ENCODE results near the gene TM7SF2. TPM values are rescaled to one million over a fixed set of nuclear protein-coding genes. Genes with fewer than 3 reads are reported as not detected.

Gene TM7SF2
- total RNA-seq, 1 experiment from 2014 or later = 74.8 TPM

GRCh38 chr11:65109231-65110198 lies 2.2 kb upstream of the TM7SF2 start:
- H2BK20ac ChIP-seq (ENCODE audit: low read depth, low read length, poor library complexity, severe bottlenecking) = no peak overlapping the region
- H2BK5ac ChIP-seq (ENCODE audit: insufficient read length, low read length) = no peak overlapping the region
- no peaks in the 10 kb centered on the region for H3K4me1 ChIP-seq (ENCODE audit: insufficient read depth, low read length)
- H3K56ac ChIP-seq (ENCODE audit: insufficient read length, low read depth, low read length) = no peak overlapping the region
- WGBS (ENCODE audit: extremely low coverage, insufficient read length, low lambda C conversion rate) = no CpG with 5 or more reads among the region's 36 CpGs
- no peak overlapping the region for H2BK12ac ChIP-seq (ENCODE audit: insufficient read length, low read depth, low read length)
- no peaks in the 10 kb centered on the region for H3K79me2 ChIP-seq (ENCODE audit: insufficient read depth, low read length)
- Mint-ChIP-seq H3K36me3 (ENCODE audit: insufficient read depth in 1 of 3, low read depth in 3 of 3) (peaks cover 2 to 18% (median 15%) of the 10 kb centered on the region in 3 experiments; a peak in 6 of 7 replicates), H3K27me3 (ENCODE audit: low read depth) (no peaks in the 10 kb centered on the region), H3K4me1 (peaks cover 15 to 19% of the 10 kb centered on the region in 2 experiments), H3K9me3 (no peaks in the 10 kb centered on the region), H3K27ac (no peak overlapping the region), H3K4me3 (no peak overlapping the region)
- no peak overlapping the region for H3T11ph ChIP-seq (ENCODE audit: low read length)
- H4K8ac ChIP-seq (replicated peaks; ENCODE audit: insufficient read length, low read depth, low read length) = no peak overlapping the region
- TF ChIP-seq CTCF (conservative IDR thresholded peaks at IDR 0.05) = no peak
- H2AFZ ChIP-seq (ENCODE audit: low read length) = no peak overlapping the region
- no peak for DNase-seq
- peaks cover 13% of the 10 kb centered on the region for H3K23me2 ChIP-seq (ENCODE audit: insufficient read length, low read depth, low read length, poor library complexity, severe bottlenecking)
- no peak overlapping the region for H3K27ac ChIP-seq (ENCODE audit: insufficient read length, low read depth, low read length)
- no peak overlapping the region for H3K4ac ChIP-seq (ENCODE audit: low read depth, low read length)
- no peaks in the 10 kb centered on the region for H3K27me3 ChIP-seq (ENCODE audit: insufficient read depth, low read length)
- H3K9me3 ChIP-seq (ENCODE audit: control insufficient read depth, low read depth, low read length) = no peaks in the 10 kb centered on the region
- no peak overlapping the region for H2AK5ac ChIP-seq (ENCODE audit: insufficient read length, low read length)
- H4K91ac ChIP-seq (ENCODE audit: insufficient read length, low read depth, low read length) = no peak overlapping the region
- no peak overlapping the region for H3K14ac ChIP-seq (ENCODE audit: insufficient read depth, low read length)
- H3K18ac ChIP-seq (ENCODE audit: insufficient read length, low read depth, low read length) = no peak overlapping the region
- H3K79me1 ChIP-seq (ENCODE audit: insufficient read depth, low read depth, low read length, poor library complexity, severe bottlenecking) = no peaks in the 10 kb centered on the region
- no peak overlapping the region for H3K23ac ChIP-seq (ENCODE audit: insufficient read length, low read depth, low read length)
- no peak overlapping the region for H3K4me2 ChIP-seq (ENCODE audit: insufficient read depth, insufficient read length, low read length)
- H3K9ac ChIP-seq (ENCODE audit: extremely low read depth, insufficient read length, low read length) = no peak overlapping the region
- no peak overlapping the region for H2BK15ac ChIP-seq (ENCODE audit: low read depth, low read length)
- H2BK120ac ChIP-seq (ENCODE audit: low read depth, low read length, poor library complexity, severe bottlenecking) = no peak overlapping the region
- H4K20me1 ChIP-seq (ENCODE audit: control insufficient read depth, insufficient read depth, insufficient read length) = no peaks in the 10 kb centered on the region
- H4K5ac ChIP-seq (ENCODE audit: insufficient read length, low read depth, low read length) = no peak overlapping the region
